Heart left ventricle (tissue), 16 donors: ENCODE results near the gene TLL1. TPM values are rescaled to one million over a fixed set of nuclear protein-coding genes. Genes with fewer than 3 reads are reported as not detected.

Experiments used
- ATAC-seq, 4 donors: fragments of 200-7000 bp; cut with Tn5 transposase; one replicate each; pipeline ENCODE4 v1.9.1; 2020 to 2022; ENCODE audit warnings: moderate library complexity in 4 of 4, mild to moderate bottlenecking in 3 of 4, moderate number of reproducible peaks in 1 of 4
- DNase-seq, 5 donors: peaks; one replicate each; pipeline ENCODE4 v3.0.0-alpha.2; 2020
- H3K27ac ChIP-seq, 12 donors: fragments of 200-600 bp; sonication (generic) in 4 of 12; one replicate each; pipeline versions ENCODE4 v1.5.0 to v1.8.0; 2016 to 2022; ENCODE audit warnings: mild to moderate bottlenecking in 2 of 12
- H3K27me3 ChIP-seq, 9 donors: fragments of 200-600 bp; sonication (generic) in 2 of 9; one replicate each; pipeline versions ENCODE4 v1.5.1 to v1.8.0; 2016 to 2022; ENCODE audit warnings: mild to moderate bottlenecking in 3 of 9
- H3K36me3 ChIP-seq, 9 donors: fragments of 200-600 bp; sonication (generic) in 2 of 9; one replicate each; pipeline versions ENCODE4 v1.5.0 to v1.8.0; 2018 to 2022; ENCODE audit warnings: mild to moderate bottlenecking in 2 of 9
- H3K4me1 ChIP-seq, 12 donors: fragments of 200-600 bp; sonication (generic) in 4 of 12; one replicate each; pipeline versions ENCODE4 v1.5.0 to v1.8.0; 2016 to 2022; ENCODE audit warnings: mild to moderate bottlenecking in 3 of 12
- H3K4me3 ChIP-seq, 12 donors: fragments of 200-600 bp; sonication (generic) in 4 of 12; one replicate each; pipeline versions ENCODE4 v1.5.0 to v1.8.0; 2017 to 2022; ENCODE audit warnings: mild to moderate bottlenecking in 9 of 12, moderate library complexity in 4 of 12
- H3K9me3 ChIP-seq, 12 donors: fragments of 200-600 bp; sonication (generic) in 4 of 12; one replicate each; pipeline versions ENCODE4 v1.5.0 to v1.8.0; 2016 to 2022; ENCODE audit warnings: mild to moderate bottlenecking in 1 of 12
- CTCF ChIP-seq, 12 donors: fragments of 200-600 bp; sonication (generic) in 4 of 12; IDR thresholded peaks; one replicate each; pipeline versions ENCODE4 v1.5.0 to v1.8.0; 2018 to 2022; ENCODE audit warnings: antibody characterized with exemption in 12 of 12, mild to moderate bottlenecking in 5 of 12
- POLR2A ChIP-seq, 2 donors: fragments of 450-650 bp; IDR thresholded peaks; one replicate each; pipeline ENCODE4 v1.6.1; 2017; ENCODE audit warnings: antibody characterized with exemption in 2 of 2, mild to moderate bottlenecking in 2 of 2, moderate library complexity in 2 of 2
- WGBS, 4 donors: extraction: QIAGEN DNeasy Blood & Tissue Kit in 2 of 4; methylation state at CpG; one replicate each; pipeline versions ENCODE4 v1.1.5 to v1.1.7; 2013 to 2018; 5-methylcytosine and 5-hydroxymethylcytosine counted together
- intact Hi-C, 10 donors: fragments of 100-400 bp; cut with DNase I; formaldehyde crosslinking; loops; one replicate each; pipeline versions ENCODE4 v1.11.1 to v1.14.2; 2022
- polyA plus RNA-seq, 2 donors: library from polyadenylated mRNA; stranded (reverse); fragments of 200-250 nt; gene quantifications; one replicate each; pipeline ENCODE4 v1.2.3, GENCODE V29; 2013
- total RNA-seq, 9 donors: library from RNA; depleted of rRNA in 2 of 9; stranded (reverse); fragments of >200 nt in 2 of 9; fragmentation: NEBNext Ultra II Directional in 3 of 9; extraction: Animal tissue kit (Norgen Biotek cat#: 25700) in 3 of 9; gene quantifications; one replicate each; pipeline versions ENCODE4 v1.1.0 to v1.2.4, GENCODE V29; 2016 to 2023
- donor health status: ischemic (EF 13 %, LVEDD 7.1; RV severe dilation, severe dysfunction).
- donor health status: healthy with polysubstance abuse.
- donor health status: DM: no; HTN: yes; CAD: no.
- donor health status: DM: no; HTN: no; CAD: no.
- donor health status: ischemic (EF 25% LVEDD 6.9; RV normal size, moderate dysfunction).
- donor health status: ischemic (EF 25% LVEDD 5.7; RV mildly dilated, moderate dysfunction).
- donor health status: healthy.
- donor health status: DM: yes; HTN: yes; CAD: no.
- donor health status: ischemic (EF 35%, LVEDD 5.7; RV mildly dilated, moderate dysfunction).
- donor health status: nonischemic (EF 11% LVEDD 7.7; RV severe dilation, severe dysfunction).
- donor health status: DM: yes; HTN: yes; CAD: no.
- donor health status: PGD.
- donor health status: ischemic (EF 29% LVEDD 5.4; RV normal size, mild dysfunction).
- donor health status: nonischemic (EF 23%, LVEDD 6.1; RV moderate dilation, normal function).

Gene TLL1
- total and polyA plus RNA-seq, 11 donors, result 0.08 to 4.5 (median 1.2) TPM

DNA sequence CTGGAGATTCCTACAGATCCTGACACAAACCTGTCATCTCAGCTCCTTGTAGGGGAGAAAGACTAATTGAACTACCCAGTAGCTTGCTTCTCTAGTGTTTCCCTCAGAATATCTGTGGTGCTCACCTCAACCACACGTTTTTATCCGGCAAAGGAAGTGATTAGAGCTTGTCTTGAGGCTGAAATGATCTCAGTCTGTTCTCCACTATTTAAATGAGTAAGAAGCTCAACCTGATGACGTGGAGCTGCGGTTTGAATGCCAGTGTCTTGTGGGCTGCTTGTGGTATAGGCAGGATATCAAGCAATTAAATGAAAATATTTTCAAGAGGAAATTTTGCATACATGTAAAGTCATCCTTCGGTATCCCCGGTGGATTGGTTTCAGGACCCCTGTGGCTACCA, 270.2 kb downstream of the TLL1 start:
- H3K27ac ChIP-seq, result no peak overlapping the region
- no peaks in the 10 kb centered on the region for H3K4me1 ChIP-seq
- H3K4me3 ChIP-seq, result no peak overlapping the region
- no peak for TF ChIP-seq CTCF (IDR thresholded peaks at IDR 0.05)
- TF ChIP-seq POLR2A (IDR thresholded peaks at IDR 0.05), result no peak
- intact Hi-C loops, result no loop called here
- H3K36me3 ChIP-seq, result no peaks in the 10 kb centered on the region
- DNase-seq (no peak), ATAC-seq (no peak)
- H3K9me3 ChIP-seq, result no peaks in the 10 kb centered on the region
- 83 to 90% (median 86%) methylated on average over 6 of the region's 6 CpGs for WGBS, 4 donors
- H3K27me3 ChIP-seq, result no peaks in the 10 kb centered on the region

DNA sequence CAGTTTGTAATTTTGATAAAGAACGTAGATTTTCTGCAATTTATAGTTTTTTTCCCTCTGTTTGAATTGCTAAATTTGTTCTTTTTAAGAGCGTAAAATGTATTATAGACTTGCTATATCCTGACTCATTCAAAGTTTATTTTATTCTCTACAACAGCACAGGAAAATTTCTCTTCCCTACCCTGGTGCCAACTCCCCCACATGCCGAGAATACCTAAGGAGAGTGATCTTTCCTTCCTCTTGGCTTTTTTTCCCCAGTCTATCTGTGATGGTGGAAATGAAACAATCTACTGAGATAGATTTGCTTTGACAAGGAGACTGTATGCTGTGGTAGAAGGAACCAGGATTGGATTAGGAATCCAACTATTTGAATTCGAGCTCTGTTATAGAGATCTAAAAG, 271.6 kb downstream of the TLL1 start:
- Histone ChIP-seq H3K4me1 (no peaks in the 10 kb centered on the region), H3K9me3 (no peaks in the 10 kb centered on the region), H3K27ac (no peak overlapping the region), H3K27me3 (no peaks in the 10 kb centered on the region), H3K36me3 (no peaks in the 10 kb centered on the region), H3K4me3 (no peak overlapping the region)
- DNase-seq, result no peak
- no peak for ATAC-seq
- TF ChIP-seq POLR2A (IDR thresholded peaks at IDR 0.05), result no peak
- no peak for TF ChIP-seq CTCF (IDR thresholded peaks at IDR 0.05)
- WGBS, 4 donors, result 51 to 80% (median 62%) methylated on average over 4 of the region's 4 CpGs
- intact Hi-C loops, result no loop called here

GRCh38 chr4:166146806-166147540, 273.9 kb downstream of the TLL1 start:
- no peak overlapping the region for H3K27ac ChIP-seq
- DNase-seq (no peak), ATAC-seq (no peak)
- TF ChIP-seq POLR2A (IDR thresholded peaks at IDR 0.05) (no peak), CTCF (IDR thresholded peaks at IDR 0.05) (no peak)
- intact Hi-C loops, result no loop called here
- no peaks in the 10 kb centered on the region for H3K4me1 ChIP-seq
- H3K36me3 ChIP-seq, result no peaks in the 10 kb centered on the region
- H3K9me3 ChIP-seq, result no peaks in the 10 kb centered on the region
- no peaks in the 10 kb centered on the region for H3K27me3 ChIP-seq
- no peak overlapping the region for H3K4me3 ChIP-seq
- WGBS, 4 donors, result 68 to 81% (median 68%) methylated on average over 6 of the region's 6 CpGs
